Measurements from ENCODE around the gene SLC50A1. TPM values are rescaled to one million over a fixed set of nuclear protein-coding genes. Genes with fewer than 3 reads are reported as not detected.

SLC50A1 gene
- total RNA-seq, 6 experiments from 2014 or later, result 23.5 to 36.4 (median 29.5) TPM

DNA sequence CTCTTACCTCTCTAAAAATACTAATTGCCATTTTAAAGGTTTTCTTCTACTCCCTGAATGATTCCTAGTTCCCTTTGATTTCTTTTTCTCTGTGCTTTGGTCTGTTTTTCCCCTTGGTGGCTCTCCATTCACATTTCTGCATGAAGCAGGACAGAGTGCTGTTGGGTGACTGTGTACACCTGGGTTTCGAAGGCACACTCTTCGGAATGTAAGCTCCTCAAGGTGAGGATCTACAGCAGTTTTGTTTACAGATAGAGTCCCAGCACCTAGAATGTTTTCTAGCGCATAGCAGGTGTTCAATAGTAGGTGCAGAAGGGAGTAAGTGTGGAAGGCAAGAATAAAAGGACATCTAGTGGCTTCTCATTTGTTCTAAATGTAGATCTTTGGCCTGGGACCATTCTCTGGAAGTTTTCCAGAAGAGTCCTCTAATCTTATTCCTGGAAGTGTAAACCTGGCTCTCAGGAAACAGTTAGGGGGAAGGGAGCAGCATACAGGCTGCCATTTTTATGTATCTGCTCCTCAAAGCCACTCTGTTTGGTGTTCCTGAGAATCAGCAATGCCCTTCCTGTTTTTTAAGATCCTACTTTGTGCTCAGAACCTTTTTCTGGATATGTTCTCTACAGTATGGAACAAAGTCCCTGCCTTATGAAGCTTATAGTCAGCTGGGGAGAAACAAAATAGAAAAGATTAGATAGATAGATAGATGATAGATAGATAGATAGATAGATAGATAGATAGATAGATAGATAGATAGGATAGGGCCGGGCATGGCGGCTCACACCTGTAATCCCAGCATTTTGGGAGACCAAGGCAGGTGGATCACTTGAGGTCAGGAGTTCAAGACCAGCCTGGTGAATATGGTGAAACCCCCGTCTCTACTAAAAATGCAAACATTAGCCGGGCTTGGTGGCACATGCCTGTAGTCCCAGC lies 30.8 kb upstream of the SLC50A1 start:
- Mint-ChIP-seq H3K4me3 (no peak overlapping the region), H3K36me3 (ENCODE audit: low read depth) (no peaks in the 10 kb centered on the region), H3K27ac (no peak overlapping the region), H3K27me3 (ENCODE audit: insufficient read depth) (peaks cover 53% of the 10 kb centered on the region), H3K9me3 (no peaks in the 10 kb centered on the region), H3K4me1 (ENCODE audit: low read depth) (no peaks in the 10 kb centered on the region)
- TF ChIP-seq, protein P1, sequence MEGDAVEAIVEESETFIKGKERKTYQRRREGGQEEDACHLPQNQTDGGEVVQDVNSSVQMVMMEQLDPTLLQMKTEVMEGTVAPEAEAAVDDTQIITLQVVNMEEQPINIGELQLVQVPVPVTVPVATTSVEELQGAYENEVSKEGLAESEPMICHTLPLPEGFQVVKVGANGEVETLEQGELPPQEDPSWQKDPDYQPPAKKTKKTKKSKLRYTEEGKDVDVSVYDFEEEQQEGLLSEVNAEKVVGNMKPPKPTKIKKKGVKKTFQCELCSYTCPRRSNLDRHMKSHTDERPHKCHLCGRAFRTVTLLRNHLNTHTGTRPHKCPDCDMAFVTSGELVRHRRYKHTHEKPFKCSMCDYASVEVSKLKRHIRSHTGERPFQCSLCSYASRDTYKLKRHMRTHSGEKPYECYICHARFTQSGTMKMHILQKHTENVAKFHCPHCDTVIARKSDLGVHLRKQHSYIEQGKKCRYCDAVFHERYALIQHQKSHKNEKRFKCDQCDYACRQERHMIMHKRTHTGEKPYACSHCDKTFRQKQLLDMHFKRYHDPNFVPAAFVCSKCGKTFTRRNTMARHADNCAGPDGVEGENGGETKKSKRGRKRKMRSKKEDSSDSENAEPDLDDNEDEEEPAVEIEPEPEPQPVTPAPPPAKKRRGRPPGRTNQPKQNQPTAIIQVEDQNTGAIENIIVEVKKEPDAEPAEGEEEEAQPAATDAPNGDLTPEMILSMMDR (IDR thresholded peaks at IDR 0.05), result no peak
- DNase-seq, result no peak

DNA sequence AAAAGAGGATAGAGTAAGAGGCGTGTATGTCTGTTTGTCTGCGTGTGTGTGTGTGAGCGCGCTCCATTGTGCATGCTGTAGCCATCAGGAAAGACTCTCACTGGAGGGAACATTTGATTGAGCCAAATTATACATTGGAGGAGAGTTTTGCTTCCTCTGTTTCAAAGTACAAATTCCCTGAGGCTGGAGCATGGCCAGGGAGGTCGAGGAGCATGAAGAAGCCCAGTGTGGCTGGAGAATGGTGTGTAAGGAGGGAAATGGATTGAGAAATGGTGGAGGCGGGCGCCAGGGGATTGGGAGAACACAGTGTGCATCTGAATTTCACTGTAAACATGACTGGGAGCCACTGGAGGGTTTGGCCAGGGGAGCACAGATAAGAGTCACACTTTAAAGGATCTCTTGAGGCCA lies 30.0 kb upstream of the SLC50A1 start:
- no peak overlapping the region for H3K4me3 Mint-ChIP-seq
- no peak overlapping the region for H3K27ac Mint-ChIP-seq
- no peaks in the 10 kb centered on the region for H3K4me1 Mint-ChIP-seq (ENCODE audit: low read depth)

DNA sequence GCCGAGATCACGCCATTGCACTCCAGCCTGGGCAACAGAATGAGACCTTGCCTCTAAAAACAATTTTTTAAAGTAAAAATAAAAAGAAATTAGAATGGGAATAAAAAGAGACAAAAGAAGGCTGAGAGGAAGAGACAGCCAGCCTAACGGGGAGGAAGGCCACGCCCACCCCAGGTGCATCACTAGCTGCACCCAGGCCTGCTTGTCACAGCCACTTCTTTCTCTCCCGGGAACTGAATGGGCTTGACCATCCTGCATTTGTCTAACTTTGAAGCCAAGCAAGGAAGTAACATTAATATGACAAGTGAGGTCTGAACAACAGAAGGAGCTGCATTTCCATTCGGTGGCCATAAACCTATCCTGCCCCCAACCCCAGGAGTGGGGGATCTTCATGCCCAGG lies 28.8 kb upstream of the SLC50A1 start:
- DNase-seq, result no peak
- TF ChIP-seq, protein P1 (IDR thresholded peaks at IDR 0.05), result no peak
- Mint-ChIP-seq H3K9me3 (no peaks in the 10 kb centered on the region), H3K27ac (no peak overlapping the region), H3K36me3 (ENCODE audit: low read depth) (no peaks in the 10 kb centered on the region), H3K27me3 (ENCODE audit: insufficient read depth) (peaks cover 57% of the 10 kb centered on the region), H3K4me1 (ENCODE audit: low read depth) (no peaks in the 10 kb centered on the region), H3K4me3 (no peak overlapping the region)

More for the DNA sequence above, 30.0 kb upstream of the SLC50A1 start:
- DNase-seq, result no peak
- Mint-ChIP-seq H3K36me3 (ENCODE audit: low read depth) (no peaks in the 10 kb centered on the region), H3K27me3 (ENCODE audit: insufficient read depth) (peaks cover 53% of the 10 kb centered on the region), H3K9me3 (no peaks in the 10 kb centered on the region)
- TF ChIP-seq, protein P1 (IDR thresholded peaks at IDR 0.05), result no peak

DNA sequence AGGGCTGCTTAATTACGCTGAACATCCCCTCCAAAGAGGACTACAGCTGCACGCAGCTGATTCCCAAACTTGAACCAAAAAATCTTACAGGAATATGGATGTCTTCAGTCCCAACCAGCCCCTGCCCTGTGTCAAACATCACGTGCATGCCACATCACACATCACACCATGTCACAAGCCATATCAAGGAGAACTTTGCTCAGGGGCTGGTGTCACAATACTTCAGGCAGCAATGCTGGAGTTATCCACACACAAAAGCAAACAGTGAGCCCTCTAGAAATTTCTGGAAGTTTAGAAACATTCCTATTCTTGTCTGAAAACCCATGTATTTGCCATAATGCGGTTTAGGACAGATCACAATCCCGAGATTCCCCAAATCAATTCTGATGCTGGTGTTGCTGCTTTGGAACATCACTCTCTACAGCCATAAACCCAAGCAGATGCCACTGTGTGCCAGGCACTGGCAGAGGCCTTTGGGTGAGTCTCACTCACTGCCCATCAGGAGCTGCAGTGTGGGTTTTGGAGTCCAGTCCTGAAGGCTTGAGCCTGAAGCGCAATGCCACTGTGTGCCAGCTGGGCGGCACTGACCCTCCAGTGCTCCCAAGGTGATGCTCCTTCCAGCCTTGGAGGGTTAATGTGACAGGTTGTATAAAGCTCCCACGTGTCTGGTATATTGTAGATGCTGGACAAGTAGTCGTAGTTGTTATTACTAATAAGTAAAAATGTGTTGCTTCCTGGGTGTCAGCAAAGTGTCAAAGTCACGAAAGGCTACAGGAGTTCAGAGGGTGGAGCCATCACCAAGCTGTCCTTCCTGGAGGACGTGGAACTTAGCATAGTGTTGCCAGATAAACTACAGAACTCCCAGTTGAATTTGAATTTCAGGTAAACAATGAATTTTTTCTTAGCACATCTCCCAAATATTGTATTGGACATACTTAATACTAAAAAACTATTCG lies 28.1 kb upstream of the SLC50A1 start:
- no peak for DNase-seq
- no peak overlapping the region for H3K4me3 Mint-ChIP-seq
- no peaks in the 10 kb centered on the region for H3K36me3 Mint-ChIP-seq (ENCODE audit: low read depth)
- H3K9me3 Mint-ChIP-seq, result no peaks in the 10 kb centered on the region
- no peaks in the 10 kb centered on the region for H3K4me1 Mint-ChIP-seq (ENCODE audit: low read depth)
- TF ChIP-seq, protein P1 (IDR thresholded peaks at IDR 0.05), result no peak
- peaks cover 57% of the 10 kb centered on the region for H3K27me3 Mint-ChIP-seq (ENCODE audit: insufficient read depth)
- no peak overlapping the region for H3K27ac Mint-ChIP-seq

DNA sequence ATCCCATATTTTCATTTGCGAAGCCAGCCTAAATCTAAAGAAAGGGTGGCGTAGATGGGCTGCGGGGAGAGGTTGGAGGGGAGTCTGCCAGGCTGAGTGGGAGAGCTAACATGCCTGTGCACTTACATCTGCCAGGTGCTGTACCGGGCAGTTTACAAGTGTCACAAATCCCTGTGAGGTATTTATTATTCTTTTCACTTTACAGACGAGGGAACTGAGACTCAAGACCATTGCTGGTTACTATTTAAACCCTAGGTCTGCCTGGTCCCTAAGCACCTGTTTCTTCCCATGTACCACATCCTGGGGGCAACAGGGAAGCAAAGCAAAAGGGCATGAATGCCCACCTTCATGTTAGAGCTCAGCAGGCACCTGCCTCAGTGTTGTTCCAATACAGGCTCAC lies 27.4 kb upstream of the SLC50A1 start:
- H3K4me1 Mint-ChIP-seq (ENCODE audit: low read depth), result no peaks in the 10 kb centered on the region
- no peaks in the 10 kb centered on the region for H3K9me3 Mint-ChIP-seq
- H3K27me3 Mint-ChIP-seq (ENCODE audit: insufficient read depth), result peaks cover 59% of the 10 kb centered on the region
- no peak for DNase-seq
- H3K27ac Mint-ChIP-seq, result no peak overlapping the region
- TF ChIP-seq, protein P1 (IDR thresholded peaks at IDR 0.05), result no peak
- no peak overlapping the region for H3K4me3 Mint-ChIP-seq
- H3K36me3 Mint-ChIP-seq (ENCODE audit: low read depth), result no peaks in the 10 kb centered on the region

All from HFFc6 (cell line).